ENCODE data around the gene ASIC4.
A peak's percentile ranks its signal among the peaks of the same experiment; 100 is the strongest.

Gene ASIC4

GRCh38 chr2:219570924-219571310, 56.6 kb downstream of the ASIC4 start:
- no peak for DNase-seq

- peak; percentile 81 for DNase-seq
Observed at GRCh38 chr2:219571311-219572236, 57.3 kb downstream of the ASIC4 start, which contains the start of gene OBSL1. Gene OBSL1 (minus strand): TSS chr2:219571539. CDS start chr2:219571232, 307 bp downstream.

GRCh38 chr2:219572237-219573001, 58.1 kb downstream of the ASIC4 start, which contains the start of gene INHA:
Gene INHA (plus strand): TSS chr2:219572310. CDS start chr2:219572375, 65 bp downstream.
- DNase-seq = no peak

GRCh38 chr2:219573166-219573565, 58.9 kb downstream of the ASIC4 start:
- no peak for DNase-seq

- DNase-seq = no peak
Observed at GRCh38 chr2:219574484-219575311, 60.4 kb downstream of the ASIC4 start.

GRCh38 chr2:219575566-219576504, 61.6 kb downstream of the ASIC4 start:
- no peak for DNase-seq

- DNase-seq = no peak
Observed at GRCh38 chr2:219576505-219577388, 62.5 kb downstream of the ASIC4 start.

DNA sequence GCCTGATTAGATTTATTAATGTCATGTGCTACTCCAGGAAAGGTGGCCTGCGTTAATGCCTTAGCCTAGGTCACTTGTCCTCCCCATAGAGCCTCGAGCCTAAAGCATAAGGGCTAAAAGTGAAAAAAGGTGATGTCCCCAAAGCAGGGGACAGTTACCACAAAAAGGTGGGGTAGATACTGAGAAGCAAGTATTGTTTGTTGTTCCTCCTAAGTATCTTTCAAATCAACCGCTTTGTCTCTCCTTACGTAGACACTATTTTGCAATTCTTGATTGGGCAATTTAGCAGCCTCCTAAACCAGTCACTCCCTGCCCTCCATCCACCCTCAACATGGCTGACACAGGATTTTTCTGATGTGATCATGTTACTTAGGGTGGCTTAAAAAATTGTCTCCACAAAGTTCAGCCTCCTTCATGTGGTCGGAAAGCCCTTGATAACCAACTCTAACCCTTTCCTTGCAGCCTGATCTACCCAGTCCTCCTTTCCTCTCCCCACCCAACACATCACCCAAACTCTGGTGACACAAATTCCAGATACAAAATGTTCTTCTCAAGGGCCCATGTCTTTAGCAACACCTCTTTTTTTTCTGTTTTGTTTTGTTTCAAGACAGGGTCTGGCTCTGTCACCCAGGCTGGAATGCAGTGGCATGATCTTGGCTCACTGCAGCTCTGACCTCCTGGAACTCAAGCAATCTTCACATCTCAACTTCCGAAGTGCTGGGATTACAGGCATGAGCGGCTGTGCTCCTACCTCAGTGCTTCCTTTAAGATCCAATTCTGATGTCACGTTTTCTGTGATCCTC, 64.7 kb downstream of the ASIC4 start:
- DNase-seq = no peak

- no peak for DNase-seq
Observed at GRCh38 chr2:219581346-219581745, 67.1 kb downstream of the ASIC4 start.
